Keratinocyte (primary cell): ENCODE data around the gene CEACAM21.

ENCODE experiments used
- EZH2 ChIP-seq: IDR thresholded peaks from one replicate; pipeline ENCODE4 v1.6.1; 2012; ENCODE audit warnings: inconsistent platforms, mild to moderate bottlenecking, low read length, moderate library complexity
- TF ChIP-seq, protein P1 (sequence below), 3 experiments: IDR thresholded peaks in 1 of 3; conservative IDR thresholded peaks in 1 of 3; optimal IDR thresholded peaks in 1 of 3; 2 replicates in 2 of 3; 3 replicates in 1 of 3; pipeline versions ENCODE3 to v1.5.1; 2011; ENCODE audit warnings: low read length in 3 of 3, mild to moderate bottlenecking in 3 of 3, moderate library complexity in 2 of 3, control low read depth in 1 of 3, inconsistent platforms in 1 of 3; ENCODE audit not compliant: insufficient read depth in 2 of 3; ENCODE audit errors: extremely low read depth in 1 of 3

DNA sequence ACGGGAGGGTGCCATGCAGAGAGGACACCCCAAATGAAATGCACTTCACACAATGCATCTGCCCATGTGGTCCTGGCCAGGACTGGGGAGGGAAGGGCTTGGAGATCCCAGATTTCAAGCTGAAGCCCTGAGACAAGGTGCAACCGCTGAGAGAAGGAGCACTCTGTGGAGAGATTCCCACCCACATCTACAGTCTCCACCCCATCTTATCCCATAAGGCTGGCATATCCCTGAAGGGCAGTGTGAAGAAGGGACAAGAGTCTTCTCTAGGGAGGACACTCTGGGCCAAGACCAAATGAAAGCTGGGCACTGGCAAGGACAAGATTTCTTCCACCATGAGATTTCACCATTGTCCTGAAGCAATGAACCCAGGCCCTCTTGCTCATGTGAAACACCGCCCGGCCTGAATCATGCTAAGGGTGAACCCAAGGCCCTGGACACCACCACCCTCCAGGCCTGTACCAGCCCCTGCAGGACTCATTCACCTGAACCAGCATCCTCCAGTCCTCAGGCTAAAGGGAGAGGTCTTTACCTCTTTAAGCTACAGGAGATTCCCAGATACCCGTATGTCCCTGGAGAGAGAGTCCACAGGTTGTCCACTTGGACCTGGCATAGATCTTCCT lies 30.4 kb downstream of the CEACAM21 start:
- TF ChIP-seq, protein P1, sequence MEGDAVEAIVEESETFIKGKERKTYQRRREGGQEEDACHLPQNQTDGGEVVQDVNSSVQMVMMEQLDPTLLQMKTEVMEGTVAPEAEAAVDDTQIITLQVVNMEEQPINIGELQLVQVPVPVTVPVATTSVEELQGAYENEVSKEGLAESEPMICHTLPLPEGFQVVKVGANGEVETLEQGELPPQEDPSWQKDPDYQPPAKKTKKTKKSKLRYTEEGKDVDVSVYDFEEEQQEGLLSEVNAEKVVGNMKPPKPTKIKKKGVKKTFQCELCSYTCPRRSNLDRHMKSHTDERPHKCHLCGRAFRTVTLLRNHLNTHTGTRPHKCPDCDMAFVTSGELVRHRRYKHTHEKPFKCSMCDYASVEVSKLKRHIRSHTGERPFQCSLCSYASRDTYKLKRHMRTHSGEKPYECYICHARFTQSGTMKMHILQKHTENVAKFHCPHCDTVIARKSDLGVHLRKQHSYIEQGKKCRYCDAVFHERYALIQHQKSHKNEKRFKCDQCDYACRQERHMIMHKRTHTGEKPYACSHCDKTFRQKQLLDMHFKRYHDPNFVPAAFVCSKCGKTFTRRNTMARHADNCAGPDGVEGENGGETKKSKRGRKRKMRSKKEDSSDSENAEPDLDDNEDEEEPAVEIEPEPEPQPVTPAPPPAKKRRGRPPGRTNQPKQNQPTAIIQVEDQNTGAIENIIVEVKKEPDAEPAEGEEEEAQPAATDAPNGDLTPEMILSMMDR (optimal IDR thresholded peaks at IDR 0.05 in 1 of 3, IDR thresholded peaks at IDR 0.05 in 1 of 3, conservative IDR thresholded peaks at IDR 0.05 in 1 of 3; ENCODE audit: extremely low read depth in 1 of 3, insufficient read depth in 2 of 3, low read length in 3 of 3): no peak
- TF ChIP-seq EZH2: no peak
